GM10266 (cell line): Measurements from ENCODE around the gene MRPL55.
A peak's percentile ranks its signal among the peaks of the same experiment; 100 is the strongest.

Experiments used
- DNase-seq: peaks from one replicate; pipeline ENCODE4 v3.0.0; 2012; ENCODE audit errors: extremely low spot score
- TF ChIP-seq, protein P1 (sequence below): IDR thresholded peaks from 2 replicates; pipeline ENCODE4 v1.5.1; 2012; ENCODE audit warnings: mild to moderate bottlenecking, low read depth; ENCODE audit not compliant: control insufficient read depth, insufficient read depth; ENCODE audit errors: missing control alignments

MRPL55 gene

DNA sequence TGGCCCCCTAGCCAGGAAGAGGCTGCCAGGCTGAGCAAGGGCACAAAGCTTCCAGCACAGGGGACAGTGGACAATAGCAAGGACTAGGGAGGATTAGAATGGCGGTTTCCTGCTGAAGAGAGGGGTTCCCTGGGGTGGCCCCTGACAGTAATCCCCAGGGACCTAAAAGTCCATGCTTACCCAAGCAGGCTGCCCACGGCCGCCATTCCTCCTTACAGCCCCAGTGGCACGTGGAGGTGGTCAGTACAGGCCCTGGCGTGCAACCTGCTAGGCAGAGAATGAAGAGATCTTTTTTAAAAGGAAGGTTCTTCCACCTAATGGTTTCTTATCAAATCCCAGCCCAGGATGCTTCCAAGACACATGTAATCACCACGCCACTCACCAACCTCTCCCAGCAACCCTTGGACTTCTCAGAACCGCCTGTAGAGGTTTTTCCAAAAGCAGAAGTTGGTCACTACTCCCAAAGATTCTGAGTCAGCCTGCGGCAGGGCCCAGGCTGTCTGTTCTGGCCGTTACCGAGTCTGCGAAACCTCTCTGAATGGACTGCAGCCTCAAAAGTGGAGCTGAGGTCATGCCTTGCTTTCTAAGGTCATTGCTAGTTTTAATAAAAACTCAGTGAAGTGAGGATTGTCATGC is 926 bp downstream of the MRPL55 start:
- no peak for DNase-seq
- TF ChIP-seq, protein P1, sequence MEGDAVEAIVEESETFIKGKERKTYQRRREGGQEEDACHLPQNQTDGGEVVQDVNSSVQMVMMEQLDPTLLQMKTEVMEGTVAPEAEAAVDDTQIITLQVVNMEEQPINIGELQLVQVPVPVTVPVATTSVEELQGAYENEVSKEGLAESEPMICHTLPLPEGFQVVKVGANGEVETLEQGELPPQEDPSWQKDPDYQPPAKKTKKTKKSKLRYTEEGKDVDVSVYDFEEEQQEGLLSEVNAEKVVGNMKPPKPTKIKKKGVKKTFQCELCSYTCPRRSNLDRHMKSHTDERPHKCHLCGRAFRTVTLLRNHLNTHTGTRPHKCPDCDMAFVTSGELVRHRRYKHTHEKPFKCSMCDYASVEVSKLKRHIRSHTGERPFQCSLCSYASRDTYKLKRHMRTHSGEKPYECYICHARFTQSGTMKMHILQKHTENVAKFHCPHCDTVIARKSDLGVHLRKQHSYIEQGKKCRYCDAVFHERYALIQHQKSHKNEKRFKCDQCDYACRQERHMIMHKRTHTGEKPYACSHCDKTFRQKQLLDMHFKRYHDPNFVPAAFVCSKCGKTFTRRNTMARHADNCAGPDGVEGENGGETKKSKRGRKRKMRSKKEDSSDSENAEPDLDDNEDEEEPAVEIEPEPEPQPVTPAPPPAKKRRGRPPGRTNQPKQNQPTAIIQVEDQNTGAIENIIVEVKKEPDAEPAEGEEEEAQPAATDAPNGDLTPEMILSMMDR = no peak

DNA sequence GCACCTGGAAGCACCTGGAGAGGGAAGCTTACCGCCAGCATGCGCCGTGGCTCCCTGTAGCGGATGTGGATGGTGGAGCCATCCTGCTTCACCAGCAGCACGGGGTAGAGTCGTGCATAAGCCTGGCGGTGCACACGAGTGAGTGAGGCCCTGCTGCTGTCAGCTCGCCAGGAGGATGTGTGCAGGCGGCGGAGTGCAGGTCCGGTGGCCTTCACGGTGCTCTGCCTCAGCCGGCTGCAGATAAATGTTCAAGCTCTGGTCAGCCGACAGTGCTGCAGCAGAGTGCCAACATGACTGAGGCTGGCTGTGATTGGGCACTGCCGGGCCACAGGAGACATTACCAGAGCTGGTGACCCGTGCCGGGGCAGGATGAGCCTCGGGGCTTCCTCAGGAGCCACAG is 1.5 kb downstream of the MRPL55 start:
- TF ChIP-seq, protein P1 = no peak
- no peak for DNase-seq

DNA sequence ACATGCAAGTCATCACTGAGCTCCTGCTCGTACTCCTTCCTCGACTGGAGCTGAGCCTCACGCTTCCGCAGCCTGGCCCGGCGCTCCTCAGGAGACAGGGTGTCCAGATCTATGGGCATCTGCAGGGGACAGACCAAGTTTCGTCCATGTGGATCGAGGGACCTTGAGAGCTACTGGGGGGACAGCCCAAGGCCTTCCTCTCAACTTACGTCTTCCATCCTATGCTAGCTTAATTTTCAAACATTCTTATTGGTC is 2.4 kb downstream of the MRPL55 start:
- TF ChIP-seq, protein P1 = no peak
- DNase-seq = no peak

DNA sequence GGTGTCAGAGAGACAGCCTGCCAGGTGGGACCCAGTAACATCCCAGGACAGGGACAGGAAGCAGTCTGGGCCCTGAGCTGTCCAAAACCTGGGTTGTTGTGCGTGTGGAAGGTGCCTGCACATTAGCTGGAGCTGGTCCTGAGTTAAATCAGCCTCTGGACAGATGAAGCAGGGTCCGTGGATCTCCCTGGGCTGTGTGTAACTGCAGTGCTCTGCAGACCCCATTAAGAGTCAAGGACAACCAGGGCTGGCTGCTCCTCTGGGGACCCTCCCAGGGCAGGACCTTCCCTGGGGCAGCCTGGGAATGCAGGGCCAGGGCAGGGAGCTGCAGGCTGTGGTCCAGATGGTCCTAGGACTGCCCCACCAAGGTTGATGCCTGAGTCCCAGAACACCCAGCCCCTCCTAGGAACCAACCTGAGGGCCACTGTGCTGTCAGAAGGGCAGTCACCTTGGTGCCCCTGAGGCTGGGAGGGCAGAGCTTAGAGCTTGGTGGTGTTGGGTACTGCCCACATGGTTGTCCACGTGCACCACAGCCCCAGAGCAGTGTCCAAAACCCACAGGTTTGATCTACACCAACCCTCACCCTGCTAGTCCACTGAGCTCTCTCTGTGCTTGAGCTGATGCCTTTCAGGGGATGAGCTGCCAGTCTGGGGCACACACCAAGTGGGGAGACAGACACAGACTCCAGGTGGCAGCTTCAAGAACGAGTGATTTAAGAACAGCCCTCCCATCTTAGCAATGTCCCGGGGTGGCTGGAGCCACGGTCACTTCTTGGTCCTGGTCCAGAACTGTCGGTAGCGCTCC is 2.9 kb downstream of the MRPL55 start:
- TF ChIP-seq, protein P1 = no peak
- DNase-seq = no peak

DNA sequence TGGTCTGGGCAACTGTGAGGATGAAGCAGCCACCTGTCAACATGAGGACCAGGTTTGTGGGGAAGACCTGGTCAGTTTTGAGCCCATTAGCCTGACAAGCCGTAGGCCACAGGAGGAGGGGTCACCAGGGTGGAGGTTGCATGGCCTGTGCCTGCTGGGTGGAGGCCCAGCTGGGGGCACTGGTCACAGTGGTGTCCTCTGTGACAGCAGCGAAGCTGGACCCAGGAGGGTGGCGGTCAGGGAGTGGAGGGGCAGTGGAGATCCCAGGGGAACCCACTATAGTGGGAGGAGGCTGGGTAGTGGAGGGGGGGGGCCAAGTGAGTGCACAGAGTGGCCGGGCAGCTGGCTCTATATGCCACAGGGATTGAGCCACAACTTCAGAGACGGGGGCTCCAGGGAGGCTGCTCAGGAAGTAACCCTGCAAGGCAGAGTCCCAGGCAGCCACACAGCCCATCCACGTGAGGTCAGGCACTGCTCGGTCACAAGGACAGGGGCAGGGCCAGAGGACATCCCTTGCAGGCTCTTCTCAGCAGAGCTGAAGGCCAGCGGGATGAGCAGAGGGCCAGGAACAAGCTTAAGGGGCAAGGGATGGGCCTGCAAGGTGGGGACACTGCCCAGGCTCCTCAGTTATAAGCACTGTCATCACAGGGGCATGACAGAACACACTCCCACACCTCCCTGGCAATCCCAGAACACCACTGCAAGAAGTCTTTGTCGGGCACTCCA is 3.7 kb downstream of the MRPL55 start:
- DNase-seq = no peak
- TF ChIP-seq, protein P1 = no peak

DNA sequence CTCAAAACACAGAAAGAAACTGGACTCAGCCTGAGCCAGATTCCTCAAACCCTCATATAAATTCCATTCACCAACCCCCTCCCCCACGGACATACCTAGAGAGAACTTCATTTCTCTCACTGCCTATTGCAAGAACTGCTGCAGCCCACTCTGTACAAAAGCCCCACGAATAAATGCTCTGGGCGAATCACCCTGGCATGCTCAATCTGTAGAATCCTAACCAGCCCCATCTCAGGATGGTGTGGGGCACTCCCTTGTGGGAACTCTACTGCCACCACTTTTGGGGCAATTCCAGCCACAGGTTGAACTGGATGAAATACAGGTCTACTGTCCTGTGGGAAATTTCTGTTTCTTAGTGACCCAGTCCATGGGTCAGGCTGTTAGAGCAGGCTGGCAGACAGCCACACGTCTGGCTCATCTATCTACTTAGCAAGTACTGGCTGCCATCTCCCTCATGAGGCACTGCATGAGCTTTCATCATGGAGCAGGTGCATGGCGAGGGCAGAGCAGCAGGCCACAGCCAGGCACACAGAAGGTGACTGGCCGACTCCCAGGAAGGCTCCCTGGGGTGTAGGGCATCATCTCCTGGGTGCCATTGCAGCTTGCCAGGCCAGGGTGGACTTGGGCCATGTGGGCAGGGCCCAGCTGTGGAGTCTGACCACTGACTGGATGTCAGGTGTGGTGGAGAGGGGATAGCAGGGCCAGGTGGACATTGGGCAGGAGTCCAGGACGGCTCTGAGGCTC is 4.4 kb downstream of the MRPL55 start:
- peak; percentile 5 for DNase-seq

More for the DNA sequence above, 4.4 kb downstream of the MRPL55 start:
- TF ChIP-seq, protein P1 = no peak
